ENCODE measurements around the gene CERS1. TPM values are rescaled to one million over a fixed set of nuclear protein-coding genes. Genes with fewer than 3 reads are reported as not detected.

The CERS1 gene, protein sequence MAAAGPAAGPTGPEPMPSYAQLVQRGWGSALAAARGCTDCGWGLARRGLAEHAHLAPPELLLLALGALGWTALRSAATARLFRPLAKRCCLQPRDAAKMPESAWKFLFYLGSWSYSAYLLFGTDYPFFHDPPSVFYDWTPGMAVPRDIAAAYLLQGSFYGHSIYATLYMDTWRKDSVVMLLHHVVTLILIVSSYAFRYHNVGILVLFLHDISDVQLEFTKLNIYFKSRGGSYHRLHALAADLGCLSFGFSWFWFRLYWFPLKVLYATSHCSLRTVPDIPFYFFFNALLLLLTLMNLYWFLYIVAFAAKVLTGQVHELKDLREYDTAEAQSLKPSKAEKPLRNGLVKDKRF
- 0.14 TPM for polyA plus RNA-seq (2012; ENCODE audit: low read depth, missing spikeins)

DNA sequence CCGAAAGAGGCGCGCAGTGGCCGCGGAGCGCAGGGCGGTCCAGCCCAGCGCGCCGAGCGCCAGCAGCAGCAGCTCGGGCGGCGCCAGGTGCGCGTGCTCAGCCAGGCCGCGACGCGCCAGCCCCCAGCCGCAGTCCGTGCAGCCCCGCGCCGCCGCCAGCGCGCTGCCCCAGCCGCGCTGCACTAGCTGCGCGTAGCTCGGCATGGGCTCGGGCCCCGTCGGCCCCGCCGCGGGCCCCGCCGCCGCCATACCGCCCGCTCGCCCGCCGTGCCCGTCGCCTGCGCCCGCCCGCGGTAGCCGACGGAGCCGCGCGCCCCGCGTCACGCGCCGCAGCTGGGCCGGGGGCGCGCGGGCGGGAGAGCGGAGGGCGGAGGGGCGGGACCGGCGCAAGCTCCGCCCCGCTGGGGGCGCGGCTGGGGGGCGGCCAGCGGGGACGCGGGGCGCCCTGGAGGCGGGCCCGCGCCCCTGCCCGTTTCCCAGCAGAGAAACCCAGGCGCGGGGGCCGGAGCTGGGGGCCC lies at the start of gene CERS1:
TSS of gene CERS1 (minus strand) at position 335 of the 518 bp plus-strand sequence. CDS start at position 249, 86 bp downstream.
- DNase-seq (ENCODE audit: insufficient read length, low spot score) (no peak), FAIRE-seq (no peak)
- no peak for TF ChIP-seq PAX5 (IDR thresholded peaks at IDR 0.05; ENCODE audit: insufficient read depth, low read length, severe bottlenecking)
- no peak for TF ChIP-seq SPI1 (IDR thresholded peaks at IDR 0.05; ENCODE audit: low read depth, low read length)
- no peak for TF ChIP-seq TAF1 (IDR thresholded peaks at IDR 0.05; ENCODE audit: low read depth, low read length)
- TF ChIP-seq POLR2A (IDR thresholded peaks at IDR 0.05; ENCODE audit: low read depth, low read length): no peak
- no peak for TF ChIP-seq POLR2AphosphoS5 (IDR thresholded peaks at IDR 0.05; ENCODE audit: low read depth, low read length)
- no peak for TF ChIP-seq POU2F2 (IDR thresholded peaks at IDR 0.05; ENCODE audit: low read depth, low read length)

DNA sequence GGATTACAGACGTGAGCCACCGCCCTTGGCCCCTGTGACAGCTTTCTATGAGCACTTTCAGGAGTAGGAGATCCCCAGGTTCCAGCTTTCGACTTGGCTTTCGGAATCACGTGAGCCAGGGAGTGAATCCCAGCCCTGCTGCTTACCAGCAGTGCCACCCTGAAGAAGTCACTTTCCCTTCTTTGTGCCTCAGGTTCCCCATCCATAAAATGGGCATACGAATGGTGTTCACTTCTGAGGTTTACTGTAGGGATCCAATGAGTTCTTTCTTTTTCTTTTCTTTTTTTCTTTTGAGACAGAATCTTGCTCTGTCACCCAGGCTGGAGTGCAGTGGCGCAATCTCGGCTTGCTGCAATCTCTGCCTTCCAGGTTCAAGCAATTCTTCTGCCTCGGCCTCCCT lies 49.3 kb upstream of the CERS1 start:
- no peak for DNase-seq (ENCODE audit: insufficient read length, low spot score)
- no peak for FAIRE-seq
- TF ChIP-seq TAF1 (IDR thresholded peaks at IDR 0.05; ENCODE audit: low read depth, low read length): no peak
- TF ChIP-seq POLR2A (IDR thresholded peaks at IDR 0.05; ENCODE audit: low read depth, low read length): no peak
- no peak for TF ChIP-seq PAX5 (IDR thresholded peaks at IDR 0.05; ENCODE audit: insufficient read depth, low read length, severe bottlenecking)
- no peak for TF ChIP-seq POU2F2 (IDR thresholded peaks at IDR 0.05; ENCODE audit: low read depth, low read length)
- TF ChIP-seq SPI1 (IDR thresholded peaks at IDR 0.05; ENCODE audit: low read depth, low read length): no peak
- no peak for TF ChIP-seq POLR2AphosphoS5 (IDR thresholded peaks at IDR 0.05; ENCODE audit: low read depth, low read length)

DNA sequence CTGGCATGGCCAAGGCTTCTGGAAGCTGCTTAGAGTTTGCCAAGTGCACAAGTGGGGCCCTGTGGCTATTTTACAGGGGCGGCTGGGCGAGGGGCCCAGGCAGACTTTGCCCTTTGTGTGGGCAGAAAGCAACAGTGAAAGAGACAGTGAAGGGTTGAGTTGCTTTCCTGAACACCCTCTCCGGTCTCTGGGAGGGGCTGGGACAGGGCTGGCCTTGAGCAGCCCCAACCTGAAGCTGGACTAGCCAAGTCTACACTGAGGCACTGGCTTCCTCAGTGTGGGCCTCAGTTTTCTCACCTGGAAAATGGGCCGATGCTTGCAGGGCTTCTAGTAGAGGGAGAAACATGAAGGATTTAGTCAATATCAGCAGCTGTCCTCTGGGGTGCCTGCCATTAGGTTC lies 47.5 kb upstream of the CERS1 start:
- DNase-seq (ENCODE audit: insufficient read length, low spot score) (no peak), FAIRE-seq (no peak)
- TF ChIP-seq POU2F2 (IDR thresholded peaks at IDR 0.05; ENCODE audit: low read depth, low read length) (no peak), TAF1 (IDR thresholded peaks at IDR 0.05; ENCODE audit: low read depth, low read length) (no peak), POLR2A (IDR thresholded peaks at IDR 0.05; ENCODE audit: low read depth, low read length) (no peak), POLR2AphosphoS5 (IDR thresholded peaks at IDR 0.05; ENCODE audit: low read depth, low read length) (no peak), SPI1 (IDR thresholded peaks at IDR 0.05; ENCODE audit: low read depth, low read length) (no peak), PAX5 (IDR thresholded peaks at IDR 0.05; ENCODE audit: insufficient read depth, low read length, severe bottlenecking) (no peak)

DNA sequence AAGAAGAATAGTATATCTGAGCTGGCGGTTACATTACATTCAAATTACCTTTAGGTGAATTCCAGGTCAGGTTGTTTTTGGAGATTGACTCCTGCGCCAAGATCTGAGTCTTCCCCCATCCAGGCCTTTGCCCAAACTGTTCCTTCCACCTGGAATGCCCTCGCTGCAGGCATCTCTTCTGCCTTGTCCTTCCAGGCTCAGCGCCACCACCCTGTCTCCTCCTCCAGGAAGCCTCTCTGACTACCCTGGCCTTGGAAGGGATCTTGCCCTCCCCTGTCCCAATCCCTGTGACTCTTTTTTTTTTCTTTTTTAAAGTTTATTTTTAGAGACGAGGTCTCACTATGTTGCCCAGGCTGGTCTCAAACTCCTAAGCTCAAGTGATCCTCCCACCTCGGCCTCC lies 46.7 kb upstream of the CERS1 start:
- TF ChIP-seq POLR2A (IDR thresholded peaks at IDR 0.05; ENCODE audit: low read depth, low read length): no peak
- TF ChIP-seq POU2F2 (IDR thresholded peaks at IDR 0.05; ENCODE audit: low read depth, low read length): no peak
- no peak for TF ChIP-seq PAX5 (IDR thresholded peaks at IDR 0.05; ENCODE audit: insufficient read depth, low read length, severe bottlenecking)
- TF ChIP-seq TAF1 (IDR thresholded peaks at IDR 0.05; ENCODE audit: low read depth, low read length): no peak
- no peak for TF ChIP-seq SPI1 (IDR thresholded peaks at IDR 0.05; ENCODE audit: low read depth, low read length)
- no peak for TF ChIP-seq POLR2AphosphoS5 (IDR thresholded peaks at IDR 0.05; ENCODE audit: low read depth, low read length)
- FAIRE-seq: no peak
- DNase-seq (ENCODE audit: insufficient read length, low spot score): no peak

DNA sequence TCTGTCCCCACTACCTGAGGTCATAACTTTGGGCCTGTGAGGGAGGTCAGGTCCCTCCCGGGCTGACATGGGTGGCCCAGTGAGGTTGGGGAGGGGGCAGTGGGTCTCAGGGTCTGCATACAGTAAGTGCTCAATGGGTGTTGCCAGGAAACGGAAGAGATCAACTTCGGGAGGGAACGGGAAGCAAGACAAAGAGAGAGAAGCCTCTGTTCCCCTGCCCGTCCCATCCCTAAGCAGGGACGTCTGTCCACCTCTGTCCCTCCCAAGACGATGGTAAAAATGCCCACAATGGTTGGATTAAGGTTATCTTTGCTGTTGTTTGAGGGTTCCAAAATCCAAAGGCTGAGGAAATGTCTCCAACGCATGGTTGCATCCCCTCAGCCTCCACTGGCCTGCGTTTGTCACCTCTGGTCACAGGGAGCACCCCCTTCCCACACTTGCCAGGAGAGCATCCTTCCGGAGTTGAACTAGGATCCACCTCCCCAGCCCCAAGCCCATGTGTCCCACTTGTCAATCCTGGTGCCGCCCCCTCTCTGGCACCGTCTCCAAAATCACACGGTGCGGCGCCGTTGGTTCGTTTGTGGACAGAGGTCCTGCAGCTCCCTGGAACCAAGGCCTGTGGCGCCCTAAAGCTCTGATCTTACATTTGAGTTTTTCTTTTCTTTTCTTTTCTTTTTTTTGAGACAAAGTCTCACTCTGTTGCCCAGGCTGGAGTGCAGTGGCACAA lies 45.8 kb upstream of the CERS1 start:
- TF ChIP-seq SPI1 (IDR thresholded peaks at IDR 0.05; ENCODE audit: low read depth, low read length): no peak
- TF ChIP-seq TAF1 (IDR thresholded peaks at IDR 0.05; ENCODE audit: low read depth, low read length): no peak
- DNase-seq (ENCODE audit: insufficient read length, low spot score) (no peak), FAIRE-seq (no peak)

DNA sequence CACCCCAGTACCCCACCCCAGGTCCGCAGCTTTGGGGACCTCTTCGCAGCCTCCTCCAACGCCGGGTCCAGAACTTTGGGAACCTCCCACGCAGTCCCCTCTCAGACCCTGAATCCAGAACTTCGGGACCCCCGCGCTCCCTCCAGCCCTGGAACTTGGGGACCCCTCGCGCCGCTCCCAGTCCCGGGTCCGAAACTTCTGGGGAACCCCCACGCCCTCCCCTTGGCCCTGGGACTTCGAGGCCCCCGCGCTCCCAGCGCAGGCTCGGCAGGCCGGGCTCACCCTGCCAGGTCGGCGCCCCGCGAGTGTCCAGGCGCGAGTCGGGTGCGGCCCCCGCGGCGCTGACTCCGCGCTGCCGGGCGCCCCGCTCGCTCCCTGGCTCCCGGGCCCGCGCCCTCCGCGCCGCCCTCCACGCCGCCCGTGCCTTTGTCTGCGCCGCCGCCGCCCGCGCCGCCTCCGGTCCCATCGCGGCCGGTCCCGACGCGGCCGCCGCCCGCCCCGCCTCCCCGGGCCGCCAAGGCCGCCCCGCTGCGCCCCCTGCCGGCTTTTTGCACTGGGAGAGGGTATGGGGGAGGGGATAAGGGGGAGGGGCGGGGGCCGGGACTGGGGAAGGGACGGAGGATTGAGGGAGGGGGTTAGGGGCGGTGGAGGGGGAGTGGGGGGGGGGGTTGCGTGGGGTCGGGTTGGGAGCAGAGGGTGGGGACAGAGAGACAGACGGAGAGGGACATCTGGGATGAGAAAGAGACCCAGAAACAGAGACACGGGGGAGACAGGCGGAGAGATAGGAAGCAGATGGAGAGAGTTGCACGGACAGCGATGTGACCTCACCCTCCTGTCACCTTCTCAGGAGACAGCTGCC lies 45.0 kb upstream of the CERS1 start, which contains the start of gene HOMER3:
TSS of gene HOMER3 (minus strand) at position 449 of the 859 bp plus-strand sequence. CDS start 2,235 bp downstream, outside the sequence.
- DNase-seq (ENCODE audit: insufficient read length, low spot score): peak; percentile 90
- no peak for TF ChIP-seq POLR2A (IDR thresholded peaks at IDR 0.05; ENCODE audit: low read depth, low read length)
- FAIRE-seq: no peak

DNA sequence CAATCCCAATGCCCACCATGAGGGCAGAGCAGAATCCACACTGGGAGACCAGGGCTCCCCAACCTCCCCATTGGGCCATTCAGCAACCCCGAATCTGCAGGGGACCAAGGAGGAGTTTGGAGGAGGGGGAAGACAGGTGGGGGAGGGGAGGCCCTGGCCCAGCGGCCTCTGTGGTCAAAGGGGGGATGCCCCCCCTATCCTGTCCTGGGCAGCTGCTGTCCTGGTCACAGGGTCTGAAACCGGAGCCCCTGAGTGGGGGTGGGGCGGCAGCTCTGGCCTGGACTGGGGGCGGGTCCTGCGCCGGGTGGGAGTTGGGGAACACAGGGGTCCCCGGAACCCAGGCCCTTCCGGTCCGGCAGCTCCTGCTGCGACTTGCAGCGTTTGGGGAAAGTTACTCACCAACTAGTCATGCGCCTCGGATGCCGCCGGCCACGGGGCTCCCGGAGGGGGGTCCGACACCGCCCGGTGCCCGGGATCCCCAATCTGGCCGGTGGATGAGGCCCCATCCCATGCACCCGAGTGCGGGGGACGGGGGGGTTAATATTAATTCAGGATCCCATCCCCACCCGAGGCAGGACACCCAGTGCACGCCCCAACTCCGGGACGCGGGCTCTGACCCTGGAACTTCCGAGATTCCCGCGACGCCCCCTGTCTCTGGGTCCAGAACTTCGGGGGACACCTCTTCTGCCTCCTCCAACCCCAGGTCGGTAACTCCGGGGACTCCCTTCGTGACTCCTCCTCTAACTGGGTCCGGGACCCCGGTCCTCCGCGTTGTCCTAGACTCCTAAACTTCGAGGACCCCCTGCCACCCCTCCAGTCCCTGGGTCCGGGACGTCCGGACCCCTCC lies 44.2 kb upstream of the CERS1 start:
- FAIRE-seq (no peak), DNase-seq (ENCODE audit: insufficient read length, low spot score) (no peak)
- TF ChIP-seq POU2F2 (IDR thresholded peaks at IDR 0.05; ENCODE audit: low read depth, low read length): no peak
- no peak for TF ChIP-seq PAX5 (IDR thresholded peaks at IDR 0.05; ENCODE audit: insufficient read depth, low read length, severe bottlenecking)
- no peak for TF ChIP-seq SPI1 (IDR thresholded peaks at IDR 0.05; ENCODE audit: low read depth, low read length)
- no peak for TF ChIP-seq POLR2AphosphoS5 (IDR thresholded peaks at IDR 0.05; ENCODE audit: low read depth, low read length)

DNA sequence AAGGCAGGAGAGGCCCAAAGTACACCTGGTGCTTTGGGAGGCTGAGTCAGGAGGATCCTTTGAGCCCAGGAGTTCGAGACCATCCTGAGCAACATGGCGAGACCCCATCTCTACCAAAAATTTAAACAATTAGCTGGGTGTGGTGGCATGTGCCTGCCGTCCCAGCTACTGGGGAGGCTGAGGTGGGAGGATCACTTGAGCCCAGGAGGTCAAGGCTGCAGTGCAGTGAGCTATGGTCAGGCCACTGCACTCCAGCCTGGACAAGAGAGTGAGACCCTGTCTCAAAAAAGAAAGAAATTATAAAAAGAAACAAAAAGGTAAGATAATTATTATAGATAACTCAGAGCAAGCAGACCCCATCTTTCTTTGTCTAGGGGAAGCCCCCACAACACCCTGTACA lies 43.2 kb upstream of the CERS1 start:
- FAIRE-seq (no peak), DNase-seq (ENCODE audit: insufficient read length, low spot score) (no peak)
- TF ChIP-seq TAF1 (IDR thresholded peaks at IDR 0.05; ENCODE audit: low read depth, low read length) (no peak), POLR2AphosphoS5 (IDR thresholded peaks at IDR 0.05; ENCODE audit: low read depth, low read length) (no peak), POU2F2 (IDR thresholded peaks at IDR 0.05; ENCODE audit: low read depth, low read length) (no peak), PAX5 (IDR thresholded peaks at IDR 0.05; ENCODE audit: insufficient read depth, low read length, severe bottlenecking) (no peak), SPI1 (IDR thresholded peaks at IDR 0.05; ENCODE audit: low read depth, low read length) (no peak), POLR2A (IDR thresholded peaks at IDR 0.05; ENCODE audit: low read depth, low read length) (no peak)
